HL-60 (cell line): ENCODE results near the gene KIF20A.

Experiments
- CTCF ChIP-seq: IDR thresholded peaks from one replicate; pipeline ENCODE4 v1.5.1; 2011; ENCODE audit warnings: low read length, control low read depth, inconsistent platforms; ENCODE audit not compliant: insufficient read depth
- REST ChIP-seq: IDR thresholded peaks from 2 replicates; pipeline ENCODE4 v1.6.1; 2012; ENCODE audit warnings: low read depth; ENCODE audit not compliant: insufficient replicate concordance

- TF ChIP-seq REST (no peak), CTCF (no peak)
Measured at GRCh38 chr5:138230261-138230660, 51.3 kb downstream of the KIF20A start.
